ENCODE results near the gene RNASE1.

RNASE1 gene

GRCh38 chr14:20789230-20789813 lies 13.3 kb downstream of the RNASE1 start:
- Histone ChIP-seq H3K27me3 (replicated peaks; ENCODE audit: control insufficient read depth, insufficient read depth, low read length) (no peaks in the 10 kb centered on the region), H3K36me3 (ENCODE audit: control insufficient read depth, insufficient read depth, low read length) (no peaks in the 10 kb centered on the region), H3K4me3 (replicated peaks; ENCODE audit: low read depth, low read length) (no peak overlapping the region)
- no peak for DNase-seq (ENCODE audit: extremely low read depth, insufficient read length)
- TF ChIP-seq, protein P1, sequence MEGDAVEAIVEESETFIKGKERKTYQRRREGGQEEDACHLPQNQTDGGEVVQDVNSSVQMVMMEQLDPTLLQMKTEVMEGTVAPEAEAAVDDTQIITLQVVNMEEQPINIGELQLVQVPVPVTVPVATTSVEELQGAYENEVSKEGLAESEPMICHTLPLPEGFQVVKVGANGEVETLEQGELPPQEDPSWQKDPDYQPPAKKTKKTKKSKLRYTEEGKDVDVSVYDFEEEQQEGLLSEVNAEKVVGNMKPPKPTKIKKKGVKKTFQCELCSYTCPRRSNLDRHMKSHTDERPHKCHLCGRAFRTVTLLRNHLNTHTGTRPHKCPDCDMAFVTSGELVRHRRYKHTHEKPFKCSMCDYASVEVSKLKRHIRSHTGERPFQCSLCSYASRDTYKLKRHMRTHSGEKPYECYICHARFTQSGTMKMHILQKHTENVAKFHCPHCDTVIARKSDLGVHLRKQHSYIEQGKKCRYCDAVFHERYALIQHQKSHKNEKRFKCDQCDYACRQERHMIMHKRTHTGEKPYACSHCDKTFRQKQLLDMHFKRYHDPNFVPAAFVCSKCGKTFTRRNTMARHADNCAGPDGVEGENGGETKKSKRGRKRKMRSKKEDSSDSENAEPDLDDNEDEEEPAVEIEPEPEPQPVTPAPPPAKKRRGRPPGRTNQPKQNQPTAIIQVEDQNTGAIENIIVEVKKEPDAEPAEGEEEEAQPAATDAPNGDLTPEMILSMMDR (IDR thresholded peaks at IDR 0.05; ENCODE audit: insufficient read depth, low read length, poor library complexity, severe bottlenecking) = no peak

DNA sequence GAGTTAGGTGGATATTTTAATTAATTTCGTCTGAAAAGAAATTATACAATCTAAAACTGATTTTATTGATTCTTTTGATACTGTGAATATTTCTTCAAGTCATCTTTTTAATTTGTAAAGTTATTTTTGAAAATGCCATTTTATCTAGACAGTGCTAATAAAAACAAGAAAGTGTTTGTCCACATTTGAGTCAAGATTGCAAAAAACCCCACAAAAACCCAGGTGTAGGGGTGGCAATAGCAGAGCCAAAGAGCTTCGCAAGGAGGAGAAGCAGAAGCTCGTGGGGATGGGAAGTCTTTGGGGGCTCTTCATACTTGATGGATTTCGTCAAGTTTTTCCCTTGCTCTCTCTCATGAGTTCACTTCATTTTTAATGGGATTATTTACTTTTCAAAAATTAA lies 15.6 kb downstream of the RNASE1 start:
- Histone ChIP-seq H3K4me3 (replicated peaks; ENCODE audit: low read depth, low read length) (no peak overlapping the region), H3K27me3 (replicated peaks; ENCODE audit: control insufficient read depth, insufficient read depth, low read length) (no peaks in the 10 kb centered on the region)
- TF ChIP-seq, protein P1 (IDR thresholded peaks at IDR 0.05; ENCODE audit: insufficient read depth, low read length, poor library complexity, severe bottlenecking) = no peak

GRCh38 chr14:20782280-20782890 lies 20.3 kb downstream of the RNASE1 start:
- TF ChIP-seq, protein P1 (IDR thresholded peaks at IDR 0.05; ENCODE audit: insufficient read depth, low read length, poor library complexity, severe bottlenecking) = no peak
- Histone ChIP-seq H3K4me3 (replicated peaks; ENCODE audit: low read depth, low read length) (peak overlapping the region; percentile 60), H3K27me3 (replicated peaks; ENCODE audit: control insufficient read depth, insufficient read depth, low read length) (no peaks in the 10 kb centered on the region), H3K36me3 (ENCODE audit: control insufficient read depth, insufficient read depth, low read length) (no peaks in the 10 kb centered on the region)
- DNase-seq (ENCODE audit: extremely low read depth, insufficient read length) = peak; percentile 43

More for the DNA sequence above, 15.6 kb downstream of the RNASE1 start:
- no peaks in the 10 kb centered on the region for H3K36me3 ChIP-seq (ENCODE audit: control insufficient read depth, insufficient read depth, low read length)
- DNase-seq (ENCODE audit: extremely low read depth, insufficient read length) = no peak

- TF ChIP-seq, protein P1 (IDR thresholded peaks at IDR 0.05; ENCODE audit: insufficient read depth, low read length, poor library complexity, severe bottlenecking) = no peak
- H3K4me3 ChIP-seq (replicated peaks; ENCODE audit: low read depth, low read length) = peak overlapping the region; percentile 60
- H3K36me3 ChIP-seq (ENCODE audit: control insufficient read depth, insufficient read depth, low read length) = no peaks in the 10 kb centered on the region
- no peaks in the 10 kb centered on the region for H3K27me3 ChIP-seq (replicated peaks; ENCODE audit: control insufficient read depth, insufficient read depth, low read length)
- DNase-seq (ENCODE audit: extremely low read depth, insufficient read length) = no peak
Measured at GRCh38 chr14:20781803-20782202, 20.8 kb downstream of the RNASE1 start.

- TF ChIP-seq, protein P1 (IDR thresholded peaks at IDR 0.05; ENCODE audit: insufficient read depth, low read length, poor library complexity, severe bottlenecking) = no peak
- Histone ChIP-seq H3K27me3 (replicated peaks; ENCODE audit: control insufficient read depth, insufficient read depth, low read length) (no peaks in the 10 kb centered on the region), H3K4me3 (replicated peaks; ENCODE audit: low read depth, low read length) (no peak overlapping the region), H3K36me3 (ENCODE audit: control insufficient read depth, insufficient read depth, low read length) (no peaks in the 10 kb centered on the region)
- DNase-seq (ENCODE audit: extremely low read depth, insufficient read length) = no peak
Measured at GRCh38 chr14:20775901-20776300, 26.7 kb downstream of the RNASE1 start.
